ENCODE measurements around the gene KCTD17.
A peak's percentile ranks its signal among the peaks of the same experiment; 100 is the strongest.

The KCTD17 gene, protein sequence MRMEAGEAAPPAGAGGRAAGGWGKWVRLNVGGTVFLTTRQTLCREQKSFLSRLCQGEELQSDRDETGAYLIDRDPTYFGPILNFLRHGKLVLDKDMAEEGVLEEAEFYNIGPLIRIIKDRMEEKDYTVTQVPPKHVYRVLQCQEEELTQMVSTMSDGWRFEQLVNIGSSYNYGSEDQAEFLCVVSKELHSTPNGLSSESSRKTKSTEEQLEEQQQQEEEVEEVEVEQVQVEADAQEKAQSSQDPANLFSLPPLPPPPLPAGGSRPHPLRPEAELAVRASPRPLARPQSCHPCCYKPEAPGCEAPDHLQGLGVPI

DNA sequence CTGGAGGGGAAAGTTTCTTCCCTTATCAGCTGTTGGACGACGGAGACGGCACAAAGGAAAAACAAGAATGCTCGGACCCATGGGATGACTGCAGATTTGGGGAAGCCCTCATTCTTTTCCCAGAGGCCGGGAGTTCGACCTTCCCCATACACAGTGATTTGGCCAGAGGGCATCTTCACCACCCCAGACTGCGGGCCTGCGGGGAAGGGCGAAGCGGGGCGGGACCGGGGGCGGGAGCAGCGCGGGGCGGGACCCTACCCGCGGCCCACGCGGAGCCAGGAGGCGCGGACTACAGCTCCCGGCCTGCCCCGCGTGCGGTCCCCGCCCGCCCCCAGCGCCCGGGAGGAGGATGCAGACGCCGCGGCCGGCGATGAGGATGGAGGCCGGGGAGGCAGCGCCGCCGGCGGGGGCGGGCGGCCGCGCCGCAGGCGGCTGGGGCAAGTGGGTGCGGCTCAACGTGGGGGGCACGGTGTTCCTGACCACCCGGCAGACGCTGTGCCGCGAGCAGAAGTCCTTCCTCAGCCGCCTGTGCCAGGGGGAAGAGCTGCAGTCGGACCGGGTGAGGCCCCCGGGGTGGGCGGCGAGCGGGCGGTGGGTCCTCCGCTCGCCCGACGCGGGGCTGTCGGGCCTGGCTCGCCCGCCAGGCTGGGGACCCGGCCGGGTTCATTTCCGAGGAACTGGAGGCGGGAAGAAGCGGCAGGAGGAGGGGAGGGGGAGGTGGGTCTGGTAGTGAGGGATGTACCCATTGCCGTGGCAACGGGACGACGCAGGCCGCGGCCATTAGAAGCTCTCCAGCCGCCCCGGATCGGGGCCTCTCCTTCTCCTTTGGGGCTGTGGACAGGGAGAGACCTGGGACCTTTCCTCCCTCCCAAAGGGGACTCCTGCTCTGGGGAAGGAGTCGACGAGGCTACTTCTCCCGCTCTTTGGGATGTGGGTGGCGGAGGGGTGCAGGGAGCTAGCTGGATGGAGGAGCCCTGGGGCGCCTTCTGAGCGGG lies at the start of gene KCTD17:
KCTD17 (plus strand) TSS at position 352 of the 995 bp plus-strand sequence; CDS start at position 371, 19 bp downstream.
- peak; percentile 71 for DNase-seq (ENCODE audit: low read depth)

DNA sequence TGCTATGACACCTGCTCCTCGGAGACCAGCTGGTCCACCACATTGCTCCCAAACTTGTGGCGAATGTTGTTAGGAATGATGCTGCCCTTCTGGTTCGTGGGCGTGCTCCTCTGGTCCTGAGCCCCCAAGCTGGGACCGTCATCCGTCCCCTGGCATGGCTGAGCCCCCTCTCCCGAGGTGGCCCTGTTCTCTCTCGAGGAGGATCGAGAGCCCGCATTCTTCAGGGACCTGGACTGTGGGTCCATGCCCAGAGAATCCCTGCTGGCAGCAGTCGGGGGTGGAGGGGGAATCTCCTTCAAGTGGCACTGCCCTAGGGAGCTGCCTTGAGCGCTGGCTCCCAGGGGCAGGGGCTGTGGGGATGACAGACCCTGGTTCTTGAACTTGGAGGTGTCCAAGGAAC lies 49.7 kb upstream of the KCTD17 start:
- no peak for DNase-seq (ENCODE audit: low read depth)

- DNase-seq (ENCODE audit: low read depth), result no peak
Measured at GRCh38 chr22:37002633-37003032, 48.9 kb upstream of the KCTD17 start.

DNA sequence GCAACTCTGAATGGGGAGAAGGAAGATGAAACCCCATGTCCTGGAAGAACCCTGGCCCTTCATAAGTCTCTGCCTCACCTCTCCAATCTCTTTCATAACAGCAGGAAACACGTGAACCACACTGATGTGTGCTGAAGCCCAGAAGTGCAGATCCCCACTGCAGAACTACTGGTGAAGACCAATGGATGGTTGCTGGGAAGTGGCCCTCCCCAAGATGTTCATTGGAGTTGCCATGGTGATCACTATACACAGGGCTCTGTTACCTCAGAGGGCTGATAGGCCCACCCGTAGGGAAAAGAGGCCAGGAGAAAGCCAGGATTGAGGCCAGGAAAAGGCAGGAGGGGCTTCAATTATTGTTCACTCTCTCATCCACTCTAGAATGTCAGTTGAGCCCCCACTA lies 43.9 kb upstream of the KCTD17 start:
- DNase-seq (ENCODE audit: low read depth), result no peak

DNA sequence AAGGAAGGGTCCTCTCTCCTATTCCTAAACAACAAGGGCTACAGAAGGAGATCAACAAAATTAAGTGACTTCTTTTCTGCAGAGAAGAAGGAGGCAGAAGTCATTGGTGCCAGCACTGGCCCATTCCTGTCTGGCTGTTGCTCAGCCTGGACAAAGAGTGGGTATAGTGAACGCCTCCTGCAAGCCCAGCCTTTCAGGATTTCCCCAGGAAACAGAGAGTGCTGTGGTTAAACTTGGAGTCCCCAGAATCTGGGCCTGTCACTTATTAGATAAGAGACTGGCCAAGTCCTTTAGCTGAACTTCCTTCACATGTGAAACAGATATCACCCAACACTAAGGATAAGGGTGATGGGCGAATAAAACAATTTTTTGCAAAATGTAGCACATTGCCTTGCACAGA lies 43.2 kb upstream of the KCTD17 start:
- no peak for DNase-seq (ENCODE audit: low read depth)

- no peak for DNase-seq (ENCODE audit: low read depth)
Measured at GRCh38 chr22:37009490-37009889, 42.1 kb upstream of the KCTD17 start.

- no peak for DNase-seq (ENCODE audit: low read depth)
Measured at GRCh38 chr22:37010174-37010573, 41.4 kb upstream of the KCTD17 start.

GRCh38 chr22:37010976-37011375 lies 40.6 kb upstream of the KCTD17 start:
- DNase-seq (ENCODE audit: low read depth), result no peak

DNA sequence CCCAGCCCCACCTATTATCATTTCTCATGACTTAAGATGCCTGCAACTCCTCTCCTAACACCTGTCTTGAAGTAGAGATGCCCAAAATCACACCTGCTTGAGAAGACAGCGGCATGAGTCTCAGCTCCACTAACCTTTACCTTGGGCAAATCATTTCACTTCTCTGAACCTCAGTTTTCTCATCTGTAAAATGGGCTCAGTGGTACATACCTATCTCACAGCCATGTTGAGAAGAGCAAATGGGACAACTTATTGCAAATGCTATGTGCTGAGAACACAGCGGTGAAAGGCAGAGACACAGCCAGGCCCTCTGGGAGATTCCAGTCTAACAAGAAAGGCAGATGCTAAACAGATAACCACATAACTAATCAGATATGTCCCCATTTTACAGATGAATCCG lies 40.1 kb upstream of the KCTD17 start:
- no peak for DNase-seq (ENCODE audit: low read depth)

GRCh38 chr22:37012262-37012904 lies 39.2 kb upstream of the KCTD17 start:
- DNase-seq (ENCODE audit: low read depth), result no peak

DNA sequence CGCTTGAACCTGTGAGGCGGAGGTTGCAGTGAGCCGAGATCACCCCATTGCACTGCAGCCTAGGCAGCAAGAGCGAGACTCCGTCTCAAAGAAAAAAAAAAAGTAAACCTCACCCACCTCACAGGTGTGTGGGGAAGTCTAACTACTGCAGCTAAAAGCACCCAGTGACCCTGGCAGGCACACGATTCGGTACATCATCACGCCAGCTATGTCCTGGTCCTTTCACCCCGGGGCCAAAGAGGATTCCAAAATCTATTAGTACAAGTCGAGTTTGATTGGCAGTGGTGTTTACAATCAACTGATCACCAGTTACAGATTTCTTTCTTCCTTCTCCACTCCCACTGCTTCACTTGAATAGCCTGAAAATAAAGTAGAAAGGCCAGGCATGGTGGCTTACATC lies 38.6 kb upstream of the KCTD17 start:
- no peak for DNase-seq (ENCODE audit: low read depth)

DNA sequence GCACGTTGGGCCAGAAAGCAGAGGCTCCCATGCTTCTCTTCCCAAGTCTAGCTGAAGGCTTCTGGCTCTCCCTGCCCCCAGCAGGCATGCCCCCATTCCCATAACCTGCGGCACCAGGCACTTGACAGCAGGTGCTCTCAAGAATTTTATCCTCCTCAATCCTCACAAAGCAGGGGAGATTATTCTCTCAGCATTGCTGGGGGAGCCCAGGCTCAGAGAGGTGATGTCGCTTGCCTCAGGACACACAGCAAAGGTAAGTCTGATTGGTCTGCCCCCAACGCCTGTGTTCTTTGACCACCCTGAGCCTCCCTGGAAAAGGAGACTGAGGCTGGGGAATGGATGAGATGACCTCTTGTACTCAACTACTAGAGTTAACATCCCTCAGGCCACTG lies 37.1 kb upstream of the KCTD17 start:
- no peak for DNase-seq (ENCODE audit: low read depth)

DNA sequence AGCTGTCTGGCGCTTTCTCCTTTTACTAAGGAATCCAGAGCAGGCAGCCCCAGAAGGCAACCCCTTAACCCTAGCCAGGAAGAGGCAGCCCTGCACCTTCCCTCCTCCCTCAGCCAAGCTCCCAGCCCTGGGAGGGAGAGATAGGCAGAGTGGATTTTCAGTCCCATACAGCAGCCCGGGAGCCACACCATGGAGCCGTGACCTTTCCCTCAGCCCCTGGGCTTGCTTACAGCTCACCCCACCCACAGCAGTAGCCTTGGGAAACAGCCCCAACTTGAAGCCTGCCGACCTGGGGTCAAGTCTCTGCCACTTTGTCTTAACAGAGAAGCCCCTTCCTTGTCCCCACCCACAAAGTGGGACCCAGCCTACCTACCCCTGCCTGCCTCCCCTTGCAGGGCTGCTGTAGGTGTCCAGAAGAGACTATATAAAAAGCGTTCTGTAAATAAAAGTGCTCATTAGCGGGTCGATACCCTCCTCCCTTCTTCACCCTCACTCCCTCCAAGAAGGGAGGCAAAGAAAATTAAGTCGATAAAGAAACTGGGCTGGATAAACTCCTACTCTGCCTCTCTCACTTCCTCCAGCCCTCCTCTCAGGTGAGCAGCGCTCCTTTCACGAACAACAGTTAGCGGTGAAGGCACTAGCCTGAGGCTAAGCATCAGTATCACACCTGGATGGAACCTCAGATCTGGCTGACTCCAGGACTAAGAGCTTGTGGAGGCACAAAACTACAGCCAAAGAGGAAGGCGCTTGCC lies 36.5 kb upstream of the KCTD17 start:
- DNase-seq (ENCODE audit: low read depth), result no peak

- DNase-seq (ENCODE audit: low read depth), result no peak
Measured at GRCh38 chr22:37015587-37015878, 36.0 kb upstream of the KCTD17 start.

- DNase-seq (ENCODE audit: low read depth), result no peak
Measured at GRCh38 chr22:37016134-37016910, 35.2 kb upstream of the KCTD17 start.

- no peak for DNase-seq (ENCODE audit: low read depth)
Measured at GRCh38 chr22:37017356-37017755, 34.2 kb upstream of the KCTD17 start.

GRCh38 chr22:37018086-37018814 lies 33.3 kb upstream of the KCTD17 start:
- DNase-seq (ENCODE audit: low read depth), result no peak

DNA sequence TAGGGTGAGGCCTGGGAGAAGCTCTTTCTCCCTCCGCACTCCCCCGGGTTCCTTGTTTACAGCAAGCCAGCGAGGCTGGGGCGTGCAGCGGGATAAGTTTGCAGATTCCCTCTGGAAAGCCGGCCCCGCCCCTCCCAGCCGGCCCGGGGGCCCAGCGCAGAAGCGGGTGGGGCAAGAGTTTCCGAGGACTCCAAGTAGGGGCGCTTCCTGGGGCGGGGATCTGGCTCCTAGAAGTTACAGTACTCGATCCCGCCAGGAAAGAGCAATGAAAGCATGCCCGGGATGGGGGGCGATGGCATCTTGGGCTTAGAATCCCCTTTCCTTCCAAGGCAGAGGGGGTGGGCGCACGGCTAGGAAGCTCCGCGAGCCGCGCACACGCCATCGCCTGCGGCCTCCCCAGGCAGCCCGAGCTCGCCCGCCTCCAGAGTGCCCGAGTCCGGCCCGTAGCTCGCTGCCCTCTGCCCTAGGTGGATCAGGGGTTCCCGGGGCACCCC lies 32.7 kb upstream of the KCTD17 start:
- DNase-seq (ENCODE audit: low read depth), result no peak

- no peak for DNase-seq (ENCODE audit: low read depth)
Measured at GRCh38 chr22:37019309-37020191, 32.0 kb upstream of the KCTD17 start, which contains the start of the genes MPST and TST. Gene MPST, plus strand, starts transcription at chr22:37019742. Its CDS starts 95 bp downstream, at chr22:37019837. Gene TST, minus strand, starts transcription at chr22:37019447. Its CDS starts 715 bp downstream, at chr22:37018732.
